ENCODE results near the gene PLA2G2C. TPM values are rescaled to one million over a fixed set of nuclear protein-coding genes. Genes with fewer than 3 reads are reported as not detected.
"Not testable (repeated sequence)": the region's sequence is repeated elsewhere in the genome, so short reads cannot be mapped to it uniquely, and the experiment has no call there.

The PLA2G2C gene
- total RNA-seq, 2 experiments from 2014 or later, result 0.29 to 0.59 TPM

- POLR2A ChIA-PET, result no interaction called here
- Mint-ChIP-seq H3K36me3 (ENCODE audit: low read depth) (no peaks in the 10 kb centered on the region), H3K27ac (no peak overlapping the region), H3K27me3 (peaks cover 38% of the 10 kb centered on the region), H3K9me3 (no peaks in the 10 kb centered on the region), H3K4me3 (no peak overlapping the region), H3K4me1 (ENCODE audit: low read depth) (no peaks in the 10 kb centered on the region)
- CTCF ChIA-PET, result interaction anchor here (1.2 to 2.2 kb wide), 3 partner anchors 9 to 270 kb away, joined by 4 to 6 read pairs (median 5); no protein-coding TSS in a partner anchor
- intact Hi-C loops (cut with micrococcal nuclease), result no loop called here
- no peak for TF ChIP-seq CTCF (IDR thresholded peaks at IDR 0.05)
- ATAC-seq (no peak), DNase-seq (no peak)
Measured at GRCh38 chr1:20223106-20223505, 36.8 kb upstream of the PLA2G2C start.

- Mint-ChIP-seq H3K27me3 (peaks cover 40% of the 10 kb centered on the region), H3K27ac (no peak overlapping the region), H3K4me3 (no peak overlapping the region), H3K4me1 (ENCODE audit: low read depth) (no peaks in the 10 kb centered on the region), H3K36me3 (ENCODE audit: low read depth) (no peaks in the 10 kb centered on the region), H3K9me3 (no peaks in the 10 kb centered on the region)
- ATAC-seq (no peak), DNase-seq (no peak)
- POLR2A ChIA-PET, result interaction anchor here (0.6 kb wide), 1 partner anchor 326 kb away, joined by 3 read pairs; no protein-coding TSS in a partner anchor
- TF ChIP-seq CTCF (IDR thresholded peaks at IDR 0.05), result no peak
- CTCF ChIA-PET, result interaction anchor here (1.2 to 1.6 kb wide), 2 partner anchors 14 to 52 kb away, joined by 3 to 7 read pairs; no protein-coding TSS in a partner anchor
- intact Hi-C loops (cut with micrococcal nuclease), result no loop called here
Measured at GRCh38 chr1:20220036-20220435, 33.7 kb upstream of the PLA2G2C start.

- H3K27me3 Mint-ChIP-seq, result peaks cover 39% of the 10 kb centered on the region
- H3K4me3 Mint-ChIP-seq; POLR2A ChIA-PET; intact Hi-C loops (cut with micrococcal nuclease); DNase-seq; ATAC-seq; H3K27ac Mint-ChIP-seq; H3K9me3 Mint-ChIP-seq; H3K4me1 Mint-ChIP-seq (ENCODE audit: low read depth); H3K36me3 Mint-ChIP-seq (ENCODE audit: low read depth): not testable (repeated sequence)
- CTCF ChIA-PET, result interaction anchor here (0.7 to 2.2 kb wide), 3 partner anchors 15 to 158 kb away, joined by 3 to 8 read pairs (median 7); no protein-coding TSS in a partner anchor
Measured at GRCh38 chr1:20219053-20219452, 32.7 kb upstream of the PLA2G2C start.

GRCh38 chr1:20216574-20216973, 30.3 kb upstream of the PLA2G2C start:
- intact Hi-C loops (cut with micrococcal nuclease), result no loop called here
- Mint-ChIP-seq H3K36me3 (ENCODE audit: low read depth) (no peaks in the 10 kb centered on the region), H3K4me1 (ENCODE audit: low read depth) (peaks cover 13% of the 10 kb centered on the region), H3K4me3 (no peak overlapping the region), H3K9me3 (no peaks in the 10 kb centered on the region), H3K27me3 (peaks cover 35% of the 10 kb centered on the region), H3K27ac (no peak overlapping the region)
- ATAC-seq (peak; percentile 84), DNase-seq (peak; percentile 31)
- TF ChIP-seq CTCF (IDR thresholded peaks at IDR 0.05), result peak; percentile 52
- ChIA-PET POLR2A (no interaction called here), CTCF (interaction anchor here (0.7 to 3.2 kb wide), 9 partner anchors 11 to 279 kb away, joined by 3 to 13 read pairs (median 3); no protein-coding TSS in a partner anchor)

- ChIA-PET CTCF (interaction anchor here (1.0 to 6.4 kb wide), 5 partner anchors 32 to 277 kb away, joined by 3 to 68 read pairs (median 9); no protein-coding TSS in a partner anchor), POLR2A (no interaction called here)
- no peak for ATAC-seq
- peaks cover 40% of the 10 kb centered on the region for H3K27me3 Mint-ChIP-seq
- intact Hi-C loops (cut with micrococcal nuclease), result no loop called here
- H3K36me3 Mint-ChIP-seq (ENCODE audit: low read depth), result no peaks in the 10 kb centered on the region
- peaks cover 16% of the 10 kb centered on the region for H3K4me1 Mint-ChIP-seq (ENCODE audit: low read depth)
- H3K27ac Mint-ChIP-seq, result no peak overlapping the region
- DNase-seq, result no peak
- H3K4me3 Mint-ChIP-seq, result no peak overlapping the region
- no peak for TF ChIP-seq CTCF (IDR thresholded peaks at IDR 0.05)
- no peaks in the 10 kb centered on the region for H3K9me3 Mint-ChIP-seq
Measured at GRCh38 chr1:20215716-20216115, 29.4 kb upstream of the PLA2G2C start.
